GM18867 (cell line): ENCODE measurements around the gene GRIK5.

Experiments
- ATAC-seq: cut with Tn5 transposase; IDR thresholded peaks from one replicate; pipeline ENCODE4 v1.9.1; 2021; ENCODE audit warnings: mild to moderate bottlenecking, moderate library complexity; ENCODE audit not compliant: unreplicated experiment

Gene GRIK5

DNA sequence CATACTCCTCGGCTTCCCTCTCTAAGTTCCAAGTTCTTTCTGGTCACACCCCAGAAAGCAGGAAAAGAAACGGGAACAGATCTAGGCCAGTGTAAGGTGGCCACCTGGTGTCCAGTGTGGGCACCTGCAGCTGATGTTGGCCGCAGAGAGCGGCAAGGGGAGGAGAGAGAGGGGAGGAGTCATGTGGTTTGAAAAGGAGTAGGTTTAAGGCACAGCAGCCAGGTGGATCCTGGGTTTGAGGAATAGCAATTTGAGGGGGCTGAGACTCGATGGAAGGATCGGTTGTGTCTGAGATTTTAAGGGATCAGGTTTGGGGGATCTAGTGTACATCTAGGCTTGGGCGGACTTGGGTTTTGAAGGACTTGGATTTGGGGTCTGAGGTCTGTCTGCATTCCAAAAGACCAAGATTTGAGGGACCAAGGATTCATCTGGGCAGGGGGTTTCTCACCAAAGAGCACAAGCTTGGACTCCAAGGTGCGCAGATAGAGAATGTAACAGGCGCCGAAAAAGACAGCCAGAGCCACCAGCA lies 112.1 kb downstream of the GRIK5 start:
- peak; percentile 46 for ATAC-seq

DNA sequence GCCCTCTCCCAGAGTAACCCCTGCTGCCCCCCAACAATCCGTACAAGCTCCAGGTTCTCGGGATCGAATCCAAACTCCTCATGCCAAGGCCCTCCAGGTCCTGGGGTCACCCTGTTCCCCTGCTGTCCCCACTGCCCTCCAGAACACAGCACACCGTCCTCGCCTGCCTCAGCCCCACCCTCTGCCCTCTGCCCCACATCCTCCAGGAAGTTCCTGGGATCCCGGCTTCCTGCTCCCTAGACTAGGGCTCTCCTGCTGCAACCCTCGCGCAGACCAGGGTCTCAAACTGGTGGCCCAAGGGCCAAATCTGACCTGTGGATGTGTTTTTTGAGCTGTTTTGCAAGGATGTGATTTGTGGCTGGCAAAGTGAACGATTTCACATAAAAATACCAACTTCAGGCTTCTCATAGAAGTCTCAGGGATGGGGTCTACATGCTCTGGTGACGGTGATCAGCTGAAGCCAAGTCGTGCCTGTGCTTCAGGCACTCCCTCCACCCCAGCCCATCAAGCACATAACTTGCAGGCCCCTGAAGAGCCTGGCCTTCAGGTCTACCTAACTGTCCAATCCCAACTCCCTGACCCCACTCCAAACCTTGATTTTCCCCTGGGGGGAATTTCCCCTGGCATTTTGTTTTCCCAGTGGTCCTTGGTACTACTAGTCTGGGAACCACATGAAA lies 112.7 kb downstream of the GRIK5 start:
- no peak for ATAC-seq

DNA sequence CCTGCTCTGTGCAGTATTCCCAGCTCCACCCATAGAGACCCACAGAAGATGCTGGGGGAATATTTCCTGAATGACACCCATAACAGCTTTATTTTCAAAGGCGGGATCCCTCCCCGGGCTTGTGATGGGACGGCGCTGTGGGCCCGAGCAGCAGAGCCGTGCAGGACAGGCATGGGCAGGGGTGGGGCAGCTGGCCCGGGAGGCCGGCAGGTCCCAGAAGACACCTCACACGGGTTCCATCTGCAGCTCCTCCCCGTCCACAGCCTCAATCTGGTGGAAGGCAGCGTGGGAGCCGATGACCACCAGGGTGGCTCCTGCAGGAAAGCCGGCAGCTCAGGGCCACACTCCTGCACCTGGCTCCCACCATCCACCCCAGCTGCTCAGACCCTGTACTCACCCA lies 113.4 kb downstream of the GRIK5 start:
- ATAC-seq = no peak

DNA sequence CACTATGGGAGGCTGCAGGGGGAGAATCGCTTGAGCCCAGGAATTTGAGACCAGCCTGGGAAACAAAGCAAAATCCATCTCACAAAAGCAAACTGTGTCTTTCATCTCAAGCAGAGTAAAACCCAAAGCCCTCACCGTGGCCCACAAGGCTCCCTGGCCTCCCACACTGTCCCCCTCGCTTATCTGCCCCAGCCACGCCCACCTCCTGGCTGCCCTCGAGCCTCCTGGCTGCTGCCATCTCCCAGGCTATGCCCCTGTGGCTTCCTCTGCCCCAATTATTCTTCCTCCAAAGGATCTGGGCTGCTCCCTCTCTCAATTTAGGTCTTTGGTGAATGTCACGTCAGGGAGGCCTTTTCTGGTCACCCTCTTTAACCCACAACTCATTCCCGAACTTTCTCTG lies 114.5 kb downstream of the GRIK5 start:
- ATAC-seq = no peak

DNA sequence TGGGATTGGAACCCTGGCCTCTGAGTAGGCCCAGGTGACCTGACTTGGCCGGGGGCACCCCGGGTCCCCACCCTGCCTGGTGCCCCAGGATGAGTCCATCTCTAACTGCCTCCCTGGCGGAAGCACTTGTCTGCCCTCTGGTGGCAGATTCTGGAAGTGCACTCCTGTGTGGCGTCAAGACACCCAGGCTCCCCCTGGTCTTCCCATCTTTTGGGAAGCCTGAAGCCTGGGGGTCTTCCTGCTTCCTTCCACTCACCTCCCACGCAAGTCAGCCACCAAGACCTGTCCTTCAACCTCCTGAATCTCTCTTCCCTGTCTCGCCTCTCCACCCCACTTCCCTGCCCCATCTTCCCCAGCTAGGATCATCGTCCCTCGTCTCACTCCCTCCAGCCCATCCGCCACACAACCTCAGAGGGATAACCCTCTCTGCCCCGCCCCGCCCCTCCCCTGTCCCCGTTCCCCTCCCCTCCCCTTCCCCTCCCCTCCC lies 118.3 kb downstream of the GRIK5 start:
- no peak for ATAC-seq
